GM12891 (cell line): Measurements from ENCODE around the gene TRABD2B.

ENCODE experiments used
- PAX5 ChIP-seq: IDR thresholded peaks from 2 replicates; pipeline ENCODE4 v1.6.1; 2011; ENCODE audit warnings: low read length, moderate library complexity, mild to moderate bottlenecking; ENCODE audit not compliant: insufficient read depth, severe bottlenecking
- POLR2A ChIP-seq: IDR thresholded peaks from 2 replicates; pipeline ENCODE4 v1.6.1; 2011; ENCODE audit warnings: low read depth, low read length, control low read depth
- POLR2AphosphoS5 ChIP-seq: IDR thresholded peaks from 2 replicates; pipeline ENCODE4 v1.6.1; 2011; ENCODE audit warnings: low read depth, low read length, control low read depth
- POU2F2 ChIP-seq: IDR thresholded peaks from 2 replicates; pipeline ENCODE4 v1.6.1; 2011; ENCODE audit warnings: low read depth, mild to moderate bottlenecking, control low read depth, low read length, moderate library complexity
- SPI1 ChIP-seq: IDR thresholded peaks from 2 replicates; pipeline ENCODE4 v1.6.1; 2011; ENCODE audit warnings: low read depth, low read length, control low read depth
- TAF1 ChIP-seq: IDR thresholded peaks from 2 replicates; pipeline ENCODE4 v1.6.1; 2011; ENCODE audit warnings: low read depth, low read length, control low read depth

DNA sequence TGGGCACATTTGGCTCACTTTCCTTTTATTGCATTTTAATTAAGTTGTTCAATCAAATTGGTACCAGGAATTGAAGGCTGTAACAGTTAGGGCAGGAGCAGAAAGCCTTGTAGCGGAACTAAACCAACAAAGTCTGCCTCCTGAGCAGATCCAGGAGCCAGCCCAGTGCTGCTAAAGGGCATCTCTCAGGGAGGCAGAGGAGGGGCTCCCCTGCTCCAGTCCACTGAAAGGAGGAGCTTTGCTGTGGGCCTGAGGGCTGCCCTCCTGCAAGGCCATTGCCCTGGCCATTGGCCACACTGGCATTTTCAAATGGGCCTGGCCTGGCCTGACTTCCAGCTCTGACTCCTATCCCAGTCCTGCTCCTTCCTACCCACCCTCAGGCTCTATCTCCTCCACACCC is 3.7 kb upstream of the TRABD2B start:
- TF ChIP-seq POLR2A: no peak
- TF ChIP-seq POU2F2: no peak
- TF ChIP-seq POLR2AphosphoS5: no peak
- TF ChIP-seq TAF1: no peak
- no peak for TF ChIP-seq SPI1
- TF ChIP-seq PAX5: no peak
